WTC11 (cell line): ENCODE data around the gene TNNI3K. TPM values are rescaled to one million over a fixed set of nuclear protein-coding genes. Genes with fewer than 3 reads are reported as not detected.

ENCODE experiments used
- ATAC-seq: fragments of 200-7000 bp; cut with Tn5 transposase; 2 replicates; pipeline ENCODE4 v1.10.0; 2021; ENCODE audit warnings: mild to moderate bottlenecking, moderate library complexity
- CTCF ChIA-PET: fragments of 300-600 bp; sonication (Branson Sonifier 250); formaldehyde crosslinking; loops from one replicate; lab custom pipeline; 2021; ENCODE audit warnings: antibody characterized with exemption; lab: Charles Lee
- POLR2A ChIA-PET: fragments of 350-600 bp; sonication (Branson Sonifier 250); formaldehyde crosslinking; loops from one replicate; lab custom pipeline; 2021; ENCODE audit warnings: antibody characterized with exemption; lab: Charles Lee
- DNase-seq: peaks from one replicate; pipeline ENCODE4 v3.0.0; 2021; ENCODE audit warnings: low spot score
- H3K27ac Mint-ChIP-seq: 2 replicates; pipeline ENCODE4 v1.8.0; 2021; ENCODE audit warnings: mixed read lengths
- H3K27me3 Mint-ChIP-seq: 2 replicates; pipeline ENCODE4 v1.8.0; 2021; ENCODE audit warnings: low read depth, mild to moderate bottlenecking, moderate library complexity, mixed read lengths
- H3K36me3 Mint-ChIP-seq: 2 replicates; pipeline ENCODE4 v1.8.0; 2021; ENCODE audit warnings: mixed read lengths
- H3K4me1 Mint-ChIP-seq: 2 replicates; pipeline ENCODE4 v1.8.0; 2022; ENCODE audit warnings: mixed read lengths
- H3K4me3 Mint-ChIP-seq: 2 replicates; pipeline ENCODE4 v1.8.0; 2021; ENCODE audit warnings: mild to moderate bottlenecking, moderate library complexity, mixed read lengths
- H3K9me3 Mint-ChIP-seq: 2 replicates; pipeline ENCODE4 v1.8.0; 2021; ENCODE audit warnings: mixed read lengths
- ARID4B ChIP-seq: sonication (generic); formaldehyde crosslinking; IDR thresholded peaks from 2 replicates; pipeline ENCODE4 v1.8.0; 2023; ENCODE audit warnings: missing genetic modification reagents, mild to moderate bottlenecking, borderline replicate concordance
- ATF6 ChIP-seq: sonication (generic); formaldehyde crosslinking; IDR thresholded peaks from 2 replicates; pipeline ENCODE4 v1.8.1; 2023; ENCODE audit warnings: mild to moderate bottlenecking, missing genetic modification reagents
- CREB1 ChIP-seq: sonication (generic); formaldehyde crosslinking; IDR thresholded peaks from 2 replicates; pipeline ENCODE4 v1.8.0; 2023; ENCODE audit warnings: mild to moderate bottlenecking, missing genetic modification reagents
- CREM ChIP-seq: sonication (generic); formaldehyde crosslinking; IDR thresholded peaks from 2 replicates; pipeline ENCODE4 v1.8.1; 2022; ENCODE audit warnings: mild to moderate bottlenecking, missing genetic modification reagents, moderate library complexity
- ESRRA ChIP-seq: sonication (generic); formaldehyde crosslinking; IDR thresholded peaks from 2 replicates; pipeline ENCODE4 v1.8.1; 2022; ENCODE audit warnings: mild to moderate bottlenecking, missing genetic modification reagents, borderline replicate concordance
- GRHL2 ChIP-seq: fragments of 250-450 bp; sonication (Bioruptor Pico); IDR thresholded peaks from 2 replicates; pipeline ENCODE4 v1.8.0; 2022; ENCODE audit warnings: mild to moderate bottlenecking, moderate library complexity; ENCODE audit not compliant: insufficient replicate concordance, severe bottlenecking
- KAT7 ChIP-seq: sonication (generic); formaldehyde crosslinking; IDR thresholded peaks from 2 replicates; pipeline ENCODE4 v1.8.1; 2023; ENCODE audit warnings: missing genetic modification reagents, mild to moderate bottlenecking, borderline replicate concordance
- MAX ChIP-seq: sonication (generic); formaldehyde crosslinking; IDR thresholded peaks from 2 replicates; pipeline ENCODE4 v1.8.0; 2022; ENCODE audit warnings: mild to moderate bottlenecking, missing genetic modification reagents
- NR3C1 ChIP-seq: sonication (generic); formaldehyde crosslinking; conservative IDR thresholded peaks from 2 replicates; pipeline ENCODE4 v1.8.1; 2023; ENCODE audit warnings: low read depth, mild to moderate bottlenecking, missing genetic modification reagents
- SMAD4 ChIP-seq: sonication (generic); formaldehyde crosslinking; IDR thresholded peaks from 2 replicates; pipeline ENCODE4 v1.8.0; 2022; ENCODE audit warnings: mild to moderate bottlenecking, missing genetic modification reagents
- TEAD1 ChIP-seq: sonication (generic); formaldehyde crosslinking; IDR thresholded peaks from 2 replicates; pipeline ENCODE4 v1.8.0; 2022; ENCODE audit warnings: mild to moderate bottlenecking, missing genetic modification reagents
- ZNF232 ChIP-seq: sonication (generic); formaldehyde crosslinking; IDR thresholded peaks from 2 replicates; pipeline ENCODE4 v1.8.0; 2022; ENCODE audit warnings: mild to moderate bottlenecking, missing genetic modification reagents
- ZNF263 ChIP-seq: sonication (generic); formaldehyde crosslinking; IDR thresholded peaks from 2 replicates; pipeline ENCODE4 v1.8.1; 2022; ENCODE audit warnings: low read depth, mild to moderate bottlenecking, moderate library complexity, missing genetic modification reagents
- ZNF671 ChIP-seq: fragments of 250-450 bp; sonication (Bioruptor Pico); IDR thresholded peaks from 2 replicates; pipeline ENCODE4 v1.8.0; 2021; ENCODE audit warnings: mild to moderate bottlenecking
- total RNA-seq: library from RNA; stranded (reverse); gene quantifications from 3 replicates; pipeline ENCODE4 v1.2.3, GENCODE V29; 2021

Gene TNNI3K
- total RNA-seq, 1 experiment from 2014 or later, result 0.07 TPM

GRCh38 chr1:74531796-74532195, 296.6 kb downstream of the TNNI3K start:
- TF ChIP-seq ARID4B (CRISPR knock-in tag), result no peak
- TF ChIP-seq KAT7 (CRISPR knock-in tag), result no peak
- TF ChIP-seq ZNF671 (CRISPR knock-in tag), result no peak
- no peak overlapping the region; the same call in 1 of the 2 replicates for H3K27ac Mint-ChIP-seq
- CTCF ChIA-PET, result no interaction called here
- no peaks in the 10 kb centered on the region for H3K36me3 Mint-ChIP-seq
- ATAC-seq, result no peak
- no peaks in the 10 kb centered on the region for H3K9me3 Mint-ChIP-seq
- H3K4me1 Mint-ChIP-seq, result peaks cover 10% of the 10 kb centered on the region
- no peak for DNase-seq
- H3K4me3 Mint-ChIP-seq, result no peak overlapping the region
- POLR2A ChIA-PET, result no interaction called here
- H3K27me3 Mint-ChIP-seq, result no peaks in the 10 kb centered on the region

- no peaks in the 10 kb centered on the region for H3K9me3 Mint-ChIP-seq
- ATAC-seq, result no peak
- no peaks in the 10 kb centered on the region for H3K27me3 Mint-ChIP-seq
- no peaks in the 10 kb centered on the region for H3K4me1 Mint-ChIP-seq
- CTCF ChIA-PET, result no interaction called here
- no peak for DNase-seq
- no peak overlapping the region for H3K27ac Mint-ChIP-seq
- H3K4me3 Mint-ChIP-seq, result no peak overlapping the region
- no peak for TF ChIP-seq ARID4B (CRISPR knock-in tag)
- POLR2A ChIA-PET, result interaction anchor here (1.0 kb wide), 1 partner anchor 38 kb away, joined by 3 read pairs; no protein-coding TSS in a partner anchor
- H3K36me3 Mint-ChIP-seq, result no peaks in the 10 kb centered on the region
These were observed 299.1 kb downstream of the TNNI3K start for GRCh38 chr1:74534241-74534640.

- Mint-ChIP-seq H3K27ac (no peak overlapping the region), H3K4me3 (no peak overlapping the region)
- POLR2A ChIA-PET, result no interaction called here
- TF ChIP-seq ESRRA (no peak), SMAD4 (CRISPR knock-in tag) (no peak), TEAD1 (no peak), CREM (no peak), ATF6 (CRISPR knock-in tag) (no peak), MAX (CRISPR knock-in tag) (no peak), ZNF263 (no peak), KAT7 (CRISPR knock-in tag) (no peak), ZNF232 (CRISPR knock-in tag) (no peak), ARID4B (CRISPR knock-in tag) (no peak), CREB1 (no peak), NR3C1 (no peak), GRHL2 (no peak)
These were observed 310.6 kb downstream of the TNNI3K start for GRCh38 chr1:74545821-74546220.

More at GRCh38 chr1:74545821-74546220, 310.6 kb downstream of the TNNI3K start:
- H3K36me3 Mint-ChIP-seq, result no peaks in the 10 kb centered on the region
- no peaks in the 10 kb centered on the region for H3K27me3 Mint-ChIP-seq
- CTCF ChIA-PET, result no interaction called here
- ATAC-seq (no peak), DNase-seq (no peak)
- no peaks in the 10 kb centered on the region for H3K9me3 Mint-ChIP-seq
- 0 out of 2 replicates have a peak, but pooled peaks cover 3% of the 10 kb centered on the region for H3K4me1 Mint-ChIP-seq
